Panc1 (cell line): ENCODE measurements around the gene OGDH.

Experiments
- CTCF ChIP-seq: fragments of 450-650 bp; IDR thresholded peaks from 2 replicates; pipeline ENCODE4 v1.5.1; 2017; ENCODE audit warnings: mild to moderate bottlenecking
- SIN3A ChIP-seq: IDR thresholded peaks from 2 replicates; pipeline ENCODE4 v1.6.1; 2012; ENCODE audit warnings: low read depth, mild to moderate bottlenecking, low read length, moderate library complexity, borderline replicate concordance; ENCODE audit not compliant: insufficient read depth
- TCF7L2 ChIP-seq: IDR thresholded peaks from 2 replicates; pipeline ENCODE4 v1.6.1; 2011; ENCODE audit warnings: mild to moderate bottlenecking, low read depth, low read length, inconsistent platforms

GRCh38 chr7:44580945-44581878 is 25.2 kb upstream of the OGDH start:
- TF ChIP-seq CTCF (no peak), TCF7L2 (no peak), SIN3A (no peak)
